Parathyroid adenoma (tissue), 2 donors: ENCODE data around the gene LRP1B.
"Not testable (repeated sequence)": the region's sequence is repeated elsewhere in the genome, so short reads cannot be mapped to it uniquely, and the experiment has no call there.

Experiments used
- H2AFZ ChIP-seq: fragments of 300-600 bp; sonication (generic); one replicate; pipeline ENCODE4 v1.7.0; 2017; ENCODE audit warnings: antibody characterized with exemption, mild to moderate bottlenecking
- H3K27ac ChIP-seq: fragments of 300-600 bp; sonication (generic); one replicate; pipeline ENCODE4 v1.7.0; 2017
- H3K27me3 ChIP-seq: fragments of 300-600 bp; sonication (generic); one replicate; pipeline ENCODE4 v1.7.0; 2017; ENCODE audit warnings: low read length; ENCODE audit not compliant: control insufficient read depth, insufficient read depth
- H3K36me3 ChIP-seq: fragments of 300-600 bp; sonication (generic); one replicate; pipeline ENCODE4 v1.7.0; 2017; ENCODE audit warnings: low read length; ENCODE audit not compliant: control insufficient read depth, insufficient read depth
- H3K4me1 ChIP-seq: fragments of 300-600 bp; sonication (generic); one replicate; pipeline ENCODE4 v1.7.0; 2017; ENCODE audit warnings: control low read depth
- H3K4me2 ChIP-seq: fragments of 300-600 bp; sonication (generic); one replicate; pipeline ENCODE4 v1.7.0; 2017; ENCODE audit warnings: low read length
- H3K4me3 ChIP-seq: fragments of 300-600 bp; sonication (generic); one replicate; pipeline ENCODE4 v1.7.0; 2017; ENCODE audit warnings: low read depth, low read length
- H3K79me2 ChIP-seq: fragments of 300-600 bp; sonication (generic); one replicate; pipeline ENCODE4 v1.7.0; 2017; ENCODE audit warnings: control low read depth
- H3K9ac ChIP-seq: fragments of 300-600 bp; sonication (generic); one replicate; pipeline ENCODE4 v1.7.0; 2017; ENCODE audit warnings: mild to moderate bottlenecking
- H3K9me3 ChIP-seq: fragments of 300-600 bp; sonication (generic); one replicate; pipeline ENCODE4 v1.7.0; 2017; ENCODE audit warnings: low read length; ENCODE audit not compliant: control insufficient read depth
- CTCF ChIP-seq: fragments of 300-600 bp; sonication (generic); IDR thresholded peaks from one replicate; pipeline ENCODE4 v1.7.0; 2017; ENCODE audit warnings: antibody characterized with exemption, mild to moderate bottlenecking
- donor health status: primary hyperparathyroidism.

LRP1B gene

GRCh38 chr2:140990416-140990815 is 1140.4 kb downstream of the LRP1B start:
- no peak overlapping the region for H3K4me2 ChIP-seq
- no peak for TF ChIP-seq CTCF
- no peaks in the 10 kb centered on the region for H3K9me3 ChIP-seq
- no peak overlapping the region for H3K27ac ChIP-seq
- no peak overlapping the region for H3K9ac ChIP-seq
- no peaks in the 10 kb centered on the region for H3K79me2 ChIP-seq
- H3K4me1 ChIP-seq = no peaks in the 10 kb centered on the region
- no peak overlapping the region for H2AFZ ChIP-seq
- no peaks in the 10 kb centered on the region for H3K27me3 ChIP-seq
- no peaks in the 10 kb centered on the region for H3K36me3 ChIP-seq
- H3K4me3 ChIP-seq = no peak overlapping the region

- H3K4me2 ChIP-seq = no peak overlapping the region
- no peaks in the 10 kb centered on the region for H3K36me3 ChIP-seq
- no peak overlapping the region for H3K9ac ChIP-seq
- H2AFZ ChIP-seq = no peak overlapping the region
- H3K79me2 ChIP-seq = no peaks in the 10 kb centered on the region
- TF ChIP-seq CTCF = no peak
- H3K27me3 ChIP-seq = no peaks in the 10 kb centered on the region
- no peaks in the 10 kb centered on the region for H3K9me3 ChIP-seq
- H3K4me3 ChIP-seq = no peak overlapping the region
- H3K27ac ChIP-seq = no peak overlapping the region
- no peaks in the 10 kb centered on the region for H3K4me1 ChIP-seq
Observed at GRCh38 chr2:140988597-140988996, 1142.2 kb downstream of the LRP1B start.

- Histone ChIP-seq H3K36me3 (no peaks in the 10 kb centered on the region), H3K79me2 (no peaks in the 10 kb centered on the region), H3K4me3 (no peak overlapping the region), H3K9me3 (no peaks in the 10 kb centered on the region), H3K27me3 (no peaks in the 10 kb centered on the region), H3K4me2 (no peak overlapping the region), H3K4me1 (no peaks in the 10 kb centered on the region), H2AFZ (no peak overlapping the region), H3K9ac (no peak overlapping the region), H3K27ac (no peak overlapping the region)
- no peak for TF ChIP-seq CTCF
Observed at GRCh38 chr2:140986456-140986855, 1144.4 kb downstream of the LRP1B start.

GRCh38 chr2:140975237-140975636 is 1155.6 kb downstream of the LRP1B start:
- H3K9me3 ChIP-seq = no peaks in the 10 kb centered on the region
- H2AFZ ChIP-seq = no peak overlapping the region
- TF ChIP-seq CTCF = no peak
- no peak overlapping the region for H3K9ac ChIP-seq
- no peaks in the 10 kb centered on the region for H3K4me1 ChIP-seq
- no peak overlapping the region for H3K4me2 ChIP-seq
- H3K36me3 ChIP-seq = no peaks in the 10 kb centered on the region
- H3K27ac ChIP-seq = no peak overlapping the region
- H3K27me3 ChIP-seq = no peaks in the 10 kb centered on the region
- no peaks in the 10 kb centered on the region for H3K79me2 ChIP-seq
- H3K4me3 ChIP-seq = no peak overlapping the region

GRCh38 chr2:140972724-140973123 is 1158.1 kb downstream of the LRP1B start:
- Histone ChIP-seq H3K27me3 (no peaks in the 10 kb centered on the region), H3K9me3 (no peaks in the 10 kb centered on the region), H3K4me3 (no peak overlapping the region), H3K4me1 (no peaks in the 10 kb centered on the region), H3K27ac (no peak overlapping the region), H3K79me2 (no peaks in the 10 kb centered on the region), H3K9ac (no peak overlapping the region), H3K4me2 (no peak overlapping the region), H2AFZ (no peak overlapping the region), H3K36me3 (no peaks in the 10 kb centered on the region)
- TF ChIP-seq CTCF = no peak

- H3K27ac ChIP-seq, H3K27me3 ChIP-seq, H3K9ac ChIP-seq, H3K79me2 ChIP-seq, H2AFZ ChIP-seq, H3K36me3 ChIP-seq, H3K4me1 ChIP-seq, H3K4me3 ChIP-seq, H3K4me2 ChIP-seq, H3K9me3 ChIP-seq: not testable (repeated sequence)
Observed at GRCh38 chr2:140964324-140964723, 1166.5 kb downstream of the LRP1B start.
